ENCODE data around the gene PTPDC1.

DNA sequence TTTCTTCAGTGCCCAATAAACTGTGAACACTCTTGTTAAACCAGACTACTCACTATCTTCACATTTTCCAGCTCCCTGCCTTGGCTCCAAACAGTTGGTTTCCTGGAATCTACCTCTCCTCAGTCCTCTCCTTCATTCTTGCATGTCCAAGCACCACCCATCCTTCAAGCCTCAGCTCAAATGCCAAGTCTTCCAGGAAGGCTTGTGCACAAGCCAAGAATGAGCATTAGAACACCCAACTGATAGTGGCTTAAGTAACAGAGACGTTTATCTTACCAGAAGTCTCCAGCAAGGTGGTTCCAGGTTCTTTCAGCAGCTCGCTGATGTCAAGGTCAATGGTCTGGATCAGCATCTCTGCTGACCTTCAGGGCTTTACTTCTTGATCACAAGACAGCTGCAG is 60.1 kb downstream of the PTPDC1 start:
- TF ChIP-seq, protein P1, sequence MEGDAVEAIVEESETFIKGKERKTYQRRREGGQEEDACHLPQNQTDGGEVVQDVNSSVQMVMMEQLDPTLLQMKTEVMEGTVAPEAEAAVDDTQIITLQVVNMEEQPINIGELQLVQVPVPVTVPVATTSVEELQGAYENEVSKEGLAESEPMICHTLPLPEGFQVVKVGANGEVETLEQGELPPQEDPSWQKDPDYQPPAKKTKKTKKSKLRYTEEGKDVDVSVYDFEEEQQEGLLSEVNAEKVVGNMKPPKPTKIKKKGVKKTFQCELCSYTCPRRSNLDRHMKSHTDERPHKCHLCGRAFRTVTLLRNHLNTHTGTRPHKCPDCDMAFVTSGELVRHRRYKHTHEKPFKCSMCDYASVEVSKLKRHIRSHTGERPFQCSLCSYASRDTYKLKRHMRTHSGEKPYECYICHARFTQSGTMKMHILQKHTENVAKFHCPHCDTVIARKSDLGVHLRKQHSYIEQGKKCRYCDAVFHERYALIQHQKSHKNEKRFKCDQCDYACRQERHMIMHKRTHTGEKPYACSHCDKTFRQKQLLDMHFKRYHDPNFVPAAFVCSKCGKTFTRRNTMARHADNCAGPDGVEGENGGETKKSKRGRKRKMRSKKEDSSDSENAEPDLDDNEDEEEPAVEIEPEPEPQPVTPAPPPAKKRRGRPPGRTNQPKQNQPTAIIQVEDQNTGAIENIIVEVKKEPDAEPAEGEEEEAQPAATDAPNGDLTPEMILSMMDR (IDR thresholded peaks at IDR 0.05; ENCODE audit: control extremely low read depth in 1 of 3, insufficient read depth in 1 of 3, low read depth in 1 of 3, low read length in 3 of 3): no peak
- TF ChIP-seq EZH2 (IDR thresholded peaks at IDR 0.05; ENCODE audit: low read depth, low read length, severe bottlenecking): no peak
- TF ChIP-seq YY1 (IDR thresholded peaks at IDR 0.05; ENCODE audit: low read depth, low read length): no peak
- TF ChIP-seq EP300 (IDR thresholded peaks at IDR 0.05; ENCODE audit: borderline replicate concordance in 1 of 2, low read depth in 2 of 2, low read length in 2 of 2): no peak
- no peak for TF ChIP-seq HDAC2 (IDR thresholded peaks at IDR 0.05; ENCODE audit: borderline replicate concordance in 1 of 2, low read depth in 2 of 2, low read length in 2 of 2)
- no peak for TF ChIP-seq RBBP5 (IDR thresholded peaks at IDR 0.05; ENCODE audit: borderline replicate concordance, low read depth, low read length)
- no peak for TF ChIP-seq JUND (IDR thresholded peaks at IDR 0.05; ENCODE audit: low read length)
- no peak for TF ChIP-seq KDM1A (IDR thresholded peaks at IDR 0.05; ENCODE audit: borderline replicate concordance, low read length)
- TF ChIP-seq SIN3A (conservative IDR thresholded peaks at IDR 0.05 in 1 of 2, IDR thresholded peaks at IDR 0.05 in 1 of 2; ENCODE audit: low read depth in 1 of 2, low read length in 2 of 2): no peak
- no peak for TF ChIP-seq POLR2A (IDR thresholded peaks at IDR 0.05; ENCODE audit: control extremely low read depth in 1 of 2, low read depth in 2 of 2, low read length in 2 of 2)
- TF ChIP-seq GTF2F1 (IDR thresholded peaks at IDR 0.05; ENCODE audit: borderline replicate concordance, low read depth, low read length): no peak
- no peak for TF ChIP-seq SP1 (IDR thresholded peaks at IDR 0.05; ENCODE audit: low read depth, low read length)
